H1 (cell line): Measurements from ENCODE around the gene PATJ. TPM values are rescaled to one million over a fixed set of nuclear protein-coding genes. Genes with fewer than 3 reads are reported as not detected.
A peak's percentile ranks its signal among the peaks of the same experiment; 100 is the strongest.
"Not testable (repeated sequence)": the region's sequence is repeated elsewhere in the genome, so short reads cannot be mapped to it uniquely, and the experiment has no call there.

Experiments
- CTCF ChIA-PET: fragments of 300-600 bp; sonication (Branson Sonifier 250); formaldehyde crosslinking; loops from one replicate; lab custom pipeline; 2021; ENCODE audit not compliant: partially characterized antibody; lab: Charles Lee
- POLR2A ChIA-PET: fragments of 300-600 bp; sonication (Branson Sonifier 250); formaldehyde crosslinking; loops from one replicate; lab custom pipeline; 2021; ENCODE audit warnings: inconsistent platforms; ENCODE audit not compliant: partially characterized antibody; lab: Charles Lee
- DNase-seq, 2 experiments: peaks; one replicate each; pipeline versions ENCODE4 v3.0.0 to v3.0.0-alpha.2; 2010 to 2022; ENCODE audit warnings: low spot score in 2 of 2, low read depth in 1 of 2, mixed read lengths in 1 of 2
- FAIRE-seq: peaks from 2 replicates; lab custom pipeline; 2011; peaks lifted over from hg19 to GRCh38; lab: Jason Lieb, UNC
- H2AFZ ChIP-seq: 2 replicates; pipeline ENCODE4 v1.8.1; 2012; ENCODE audit warnings: low read length, inconsistent platforms
- H2AK5ac ChIP-seq: 2 replicates; pipeline ENCODE4 v1.6.1; 2013; ENCODE audit warnings: low read depth, low read length
- H2BK120ac ChIP-seq: replicated peaks from 2 replicates; pipeline ENCODE3; 2013; ENCODE audit warnings: low read depth, low read length, inconsistent platforms
- H2BK12ac ChIP-seq: 2 replicates; pipeline ENCODE4 v1.6.1; 2013; ENCODE audit warnings: low read depth, low read length
- H2BK15ac ChIP-seq: 2 replicates; pipeline ENCODE4 v1.6.1; 2013; ENCODE audit warnings: low read length
- H2BK20ac ChIP-seq: 2 replicates; pipeline ENCODE4 v1.6.1; 2013; ENCODE audit warnings: low read length
- H2BK5ac ChIP-seq: 2 replicates; pipeline ENCODE4 v1.6.1; 2013; ENCODE audit warnings: low read depth, low read length
- H3K14ac ChIP-seq: 2 replicates; pipeline ENCODE4 v1.6.1; 2013; ENCODE audit warnings: inconsistent platforms; ENCODE audit not compliant: insufficient read length
- H3K18ac ChIP-seq: 2 replicates; pipeline ENCODE4 v1.6.1; 2013; ENCODE audit warnings: low read length; ENCODE audit errors: extremely low read depth
- H3K23ac ChIP-seq: 2 replicates; pipeline ENCODE4 v1.6.1; 2013; ENCODE audit warnings: inconsistent platforms; ENCODE audit not compliant: insufficient read length
- H3K23me2 ChIP-seq: 2 replicates; pipeline ENCODE4 v1.6.1; 2013; ENCODE audit warnings: low read depth, low read length
- H3K27ac ChIP-seq: 2 replicates; pipeline ENCODE4 v1.6.1; 2011; ENCODE audit warnings: low read depth, low read length, inconsistent platforms
- H3K27me3 ChIP-seq, 4 experiments: replicated peaks in 1 of 4; 1 replicate in 1 of 4; 2 replicates in 3 of 4; pipeline versions ENCODE4 v1.6.1 to v1.8.1; 2011 to 2013; ENCODE audit warnings: low read length in 3 of 4, mild to moderate bottlenecking in 3 of 4, inconsistent platforms in 2 of 4, mixed read lengths in 2 of 4, moderate library complexity in 1 of 4; ENCODE audit not compliant: control insufficient read depth in 3 of 4, insufficient read depth in 3 of 4; ENCODE audit errors: extremely low read depth in 1 of 4
- H3K36me3 ChIP-seq, 4 experiments: 2 replicates each; pipeline versions ENCODE4 v1.6.1 to v1.8.1; 2011 to 2013; ENCODE audit warnings: mild to moderate bottlenecking in 4 of 4, low read length in 3 of 4, moderate library complexity in 2 of 4, control low read depth in 1 of 4, inconsistent platforms in 1 of 4; ENCODE audit not compliant: insufficient read depth in 4 of 4, control insufficient read depth in 2 of 4
- H3K4ac ChIP-seq: replicated peaks from 2 replicates; pipeline ENCODE3; 2013; ENCODE audit warnings: low read length, low read depth, mixed read lengths, inconsistent platforms; ENCODE audit not compliant: insufficient read length
- H3K4me1 ChIP-seq, 4 experiments: replicated peaks in 1 of 4; 1 replicate in 1 of 4; 2 replicates in 3 of 4; pipeline versions ENCODE4 v1.6.1 to v1.8.1; 2011 to 2013; ENCODE audit warnings: low read length in 3 of 4, inconsistent platforms in 2 of 4, mixed read lengths in 1 of 4; ENCODE audit not compliant: insufficient read depth in 4 of 4, control insufficient read depth in 3 of 4
- H3K4me2 ChIP-seq, 2 experiments: 2 replicates each; pipeline versions ENCODE4 v1.6.1 to v1.8.1; 2011 to 2013; ENCODE audit warnings: low read depth in 2 of 2, low read length in 2 of 2, control low read depth in 1 of 2, inconsistent platforms in 1 of 2, mild to moderate bottlenecking in 1 of 2; ENCODE audit not compliant: insufficient read depth in 1 of 2
- H3K4me3 ChIP-seq, 4 experiments: fragments of 200-600, 300-600 bp in 1 of 4; sonication (generic), shearing (Covaris generic), sonication (Bioruptor Twin) in 1 of 4; 2 replicates each; pipeline versions ENCODE4 v1.5.1 to v1.8.1; 2011 to 2016; ENCODE audit warnings: low read length in 4 of 4, low read depth in 3 of 4, control low read depth in 2 of 4, inconsistent platforms in 2 of 4, mild to moderate bottlenecking in 2 of 4, mixed read lengths in 1 of 4, moderate library complexity in 1 of 4; ENCODE audit not compliant: insufficient read depth in 2 of 4; ENCODE audit errors: extremely low read depth in 1 of 4
- H3K56ac ChIP-seq: replicated peaks from 2 replicates; pipeline ENCODE3; 2013; ENCODE audit warnings: low read depth, mild to moderate bottlenecking, mixed read lengths, low read length, inconsistent platforms; ENCODE audit not compliant: insufficient read length
- H3K79me1 ChIP-seq: 2 replicates; pipeline ENCODE4 v1.6.1; 2013; ENCODE audit warnings: low read depth, low read length, control low read depth
- H3K79me2 ChIP-seq, 2 experiments: 2 replicates each; pipeline versions ENCODE4 v1.6.1 to v1.8.1; 2012 to 2013; ENCODE audit warnings: low read length in 2 of 2, mild to moderate bottlenecking in 2 of 2, inconsistent platforms in 1 of 2; ENCODE audit not compliant: insufficient read depth in 2 of 2, control insufficient read depth in 1 of 2
- H3K9ac ChIP-seq, 4 experiments: replicated peaks in 1 of 4; 1 replicate in 1 of 4; 2 replicates in 3 of 4; pipeline versions ENCODE4 v1.6.1 to v1.8.1; 2011 to 2013; ENCODE audit warnings: low read depth in 3 of 4, low read length in 3 of 4, control low read depth in 2 of 4, mild to moderate bottlenecking in 2 of 4, moderate library complexity in 2 of 4, inconsistent platforms in 1 of 4; ENCODE audit errors: extremely low read depth in 1 of 4
- H3K9me3 ChIP-seq, 2 experiments: 2 replicates each; pipeline versions ENCODE4 v1.6.1 to v1.8.1; 2012 to 2013; ENCODE audit warnings: mild to moderate bottlenecking in 2 of 2, moderate library complexity in 2 of 2, control low read depth in 1 of 2, inconsistent platforms in 1 of 2, low read depth in 1 of 2, low read length in 1 of 2, mixed read lengths in 1 of 2; ENCODE audit not compliant: insufficient read depth in 2 of 2
- H4K20me1 ChIP-seq, 2 experiments: replicated peaks in 1 of 2; 2 replicates each; pipeline versions ENCODE3 to v1.8.1; 2011 to 2013; ENCODE audit warnings: inconsistent platforms in 2 of 2, low read length in 2 of 2, mild to moderate bottlenecking in 1 of 2; ENCODE audit not compliant: insufficient read depth in 2 of 2, control insufficient read depth in 1 of 2
- H4K5ac ChIP-seq: 2 replicates; pipeline ENCODE4 v1.6.1; 2013; ENCODE audit warnings: low read length, low read depth, mixed read lengths, inconsistent platforms; ENCODE audit not compliant: insufficient read length
- H4K8ac ChIP-seq: 2 replicates; pipeline ENCODE4 v1.8.0; 2013; ENCODE audit warnings: mild to moderate bottlenecking, moderate library complexity, low read length, inconsistent platforms; ENCODE audit not compliant: insufficient read depth; ENCODE audit errors: extremely low read depth
- H4K91ac ChIP-seq: replicated peaks from 2 replicates; pipeline ENCODE3; 2013; ENCODE audit warnings: low read length, mixed read lengths, inconsistent platforms; ENCODE audit not compliant: insufficient read length
- KDM1A ChIP-seq: fragments of 200-600, 300-600 bp; sonication (generic); IDR thresholded peaks from 2 replicates; pipeline ENCODE4 v1.7.1; 2016; ENCODE audit warnings: mild to moderate bottlenecking, low read length, borderline replicate concordance
- WGBS, 2 experiments: shearing (Covaris generic) in 1 of 2; methylation state at CpG; one replicate each; pipeline versions ENCODE4 v1.1.6 to v1.1.7; 2013 to 2015; ENCODE audit warnings: low lambda C conversion rate in 2 of 2, mixed read lengths in 2 of 2, inconsistent platforms in 1 of 2, low coverage in 1 of 2, missing lambda C conversion rate in 1 of 2; ENCODE audit not compliant: insufficient replicate concordance in 2 of 2, insufficient coverage in 1 of 2, insufficient read length in 1 of 2; ENCODE audit errors: extremely low coverage in 1 of 2, missing lambda C conversion rate in 1 of 2; 5-methylcytosine and 5-hydroxymethylcytosine counted together
- polyA plus RNA-seq, 7 experiments: library from polyadenylated mRNA; depleted of rRNA in 3 of 7; stranded (reverse) in 5 of 7; unstranded in 2 of 7; fragments of >200 nt in 5 of 7; fragments of 200-250 nt in 2 of 7; gene quantifications; 1 replicate in 5 of 7; 2 replicates in 1 of 7; 4 replicates in 1 of 7; pipeline versions ENCODE4 v1.2.1 to v1.2.3, GENCODE V29; 2011 to 2013; ENCODE audit warnings: missing spikeins in 2 of 7, mixed read lengths in 2 of 7
- total RNA-seq: library from RNA; stranded (reverse); fragmentation: NEBNext Ultra II Directional; extraction: Animal tissue kit (Norgen Biotek cat#: 25700); gene quantifications from 2 replicates; pipeline ENCODE4 v1.2.1, GENCODE V29; 2021

The PATJ gene
- total and polyA plus RNA-seq, 2 of the 8 experiments (the other 6 are each of a cell fraction or from before 2014, with no cell fraction given) = 8.2 to 55.6 TPM

DNA sequence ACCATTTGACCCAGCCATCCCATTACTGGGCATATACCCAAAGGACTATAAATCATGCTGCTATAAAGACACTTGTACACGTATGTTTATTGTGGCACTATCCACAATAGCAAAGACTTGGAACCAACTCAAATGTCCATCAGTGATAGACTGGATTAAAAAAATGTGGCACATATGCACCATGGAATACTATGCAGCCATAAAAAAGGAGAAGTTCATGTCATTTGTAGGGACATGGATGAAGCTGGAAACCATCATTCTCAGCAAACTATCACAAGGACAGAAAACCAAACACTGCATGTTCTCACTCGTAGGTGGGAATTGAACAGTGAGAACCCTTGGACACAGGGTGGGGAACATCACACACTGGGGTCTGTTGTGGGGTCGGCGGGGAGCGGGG, 206.4 kb downstream of the PATJ start:
- H3K18ac ChIP-seq, H3K4me3 ChIP-seq, H2AFZ ChIP-seq, H3K27me3 ChIP-seq, DNase-seq, H3K9ac ChIP-seq, H2BK20ac ChIP-seq, H2BK5ac ChIP-seq, H3K14ac ChIP-seq, H3K9me3 ChIP-seq, H2BK12ac ChIP-seq, H4K91ac ChIP-seq, H3K27ac ChIP-seq, H3K79me2 ChIP-seq, H3K23ac ChIP-seq, H4K5ac ChIP-seq, H3K23me2 ChIP-seq, FAIRE-seq, H2BK120ac ChIP-seq, H2BK15ac ChIP-seq, H3K36me3 ChIP-seq, H3K56ac ChIP-seq, H3K4ac ChIP-seq, H3K4me2 ChIP-seq, H4K8ac ChIP-seq, H2AK5ac ChIP-seq, POLR2A ChIA-PET, H3K79me1 ChIP-seq, H4K20me1 ChIP-seq: not testable (repeated sequence)
- H3K4me1 ChIP-seq = peaks cover 7 to 20% (median 16%) of the 10 kb centered on the region in 4 experiments; a peak in 5 of 7 replicates
- WGBS, 2 experiments = 82% methylated on average over 5 of the region's 5 CpGs; no CpG with 5 or more reads in 1 of the 2 experiments
- CTCF ChIA-PET = interaction anchor here (2.2 kb wide), 1 partner anchor 182 kb away, joined by 5 read pairs; no protein-coding TSS in a partner anchor
- 0 out of 2 replicates have a peak, but pooled peaks have one; percentile 22 for TF ChIP-seq KDM1A
